ENCODE data around the gene HAGHL.

DNA sequence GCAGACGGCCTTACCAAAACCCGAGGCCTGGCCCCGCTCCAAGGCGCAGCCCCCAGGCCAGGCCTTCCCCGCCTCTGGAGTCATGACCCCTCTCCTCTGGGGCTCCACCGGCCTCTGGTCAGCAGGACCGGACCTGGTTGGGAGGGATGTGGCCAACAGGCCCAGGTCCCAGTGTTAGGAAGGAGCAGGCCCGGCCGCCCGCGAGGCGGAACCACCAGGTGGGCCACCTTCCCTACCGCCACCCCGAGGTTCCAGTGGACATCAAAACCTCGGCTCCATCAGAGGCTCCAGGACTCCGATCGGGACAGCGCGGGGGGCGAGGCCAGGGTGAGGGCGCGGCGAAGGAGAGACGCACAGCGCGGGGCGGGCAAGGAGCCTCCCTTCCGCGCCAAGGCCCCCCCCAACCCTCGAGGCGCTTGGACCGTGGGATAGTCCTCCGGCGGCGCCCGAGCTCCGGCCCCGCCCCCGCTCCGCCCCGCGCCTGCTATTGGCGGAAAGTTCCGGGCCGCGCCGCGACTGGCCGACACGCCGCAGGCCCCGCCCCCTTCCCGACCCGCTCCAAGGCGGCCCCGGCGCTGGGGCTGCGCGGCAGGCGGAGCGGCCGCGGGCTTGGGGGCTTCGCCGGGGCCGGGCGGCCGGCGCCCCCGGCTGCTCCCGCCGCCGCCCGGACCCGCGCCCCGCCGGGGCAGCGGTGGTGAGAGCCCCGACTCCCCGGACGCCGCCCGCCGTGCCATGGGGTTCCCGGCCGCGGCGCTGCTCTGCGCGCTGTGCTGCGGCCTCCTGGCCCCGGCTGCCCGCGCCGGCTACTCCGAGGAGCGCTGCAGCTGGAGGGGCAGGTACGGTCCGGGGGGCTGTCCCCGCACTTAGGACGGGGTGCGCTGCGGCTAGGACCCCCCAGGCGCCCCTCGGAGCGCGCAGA lies 12.1 kb upstream of the HAGHL start, which contains the start of gene METRN:
- no peak for TF ChIP-seq POLR2A (IDR thresholded peaks at IDR 0.05)
- TF ChIP-seq, protein P1, sequence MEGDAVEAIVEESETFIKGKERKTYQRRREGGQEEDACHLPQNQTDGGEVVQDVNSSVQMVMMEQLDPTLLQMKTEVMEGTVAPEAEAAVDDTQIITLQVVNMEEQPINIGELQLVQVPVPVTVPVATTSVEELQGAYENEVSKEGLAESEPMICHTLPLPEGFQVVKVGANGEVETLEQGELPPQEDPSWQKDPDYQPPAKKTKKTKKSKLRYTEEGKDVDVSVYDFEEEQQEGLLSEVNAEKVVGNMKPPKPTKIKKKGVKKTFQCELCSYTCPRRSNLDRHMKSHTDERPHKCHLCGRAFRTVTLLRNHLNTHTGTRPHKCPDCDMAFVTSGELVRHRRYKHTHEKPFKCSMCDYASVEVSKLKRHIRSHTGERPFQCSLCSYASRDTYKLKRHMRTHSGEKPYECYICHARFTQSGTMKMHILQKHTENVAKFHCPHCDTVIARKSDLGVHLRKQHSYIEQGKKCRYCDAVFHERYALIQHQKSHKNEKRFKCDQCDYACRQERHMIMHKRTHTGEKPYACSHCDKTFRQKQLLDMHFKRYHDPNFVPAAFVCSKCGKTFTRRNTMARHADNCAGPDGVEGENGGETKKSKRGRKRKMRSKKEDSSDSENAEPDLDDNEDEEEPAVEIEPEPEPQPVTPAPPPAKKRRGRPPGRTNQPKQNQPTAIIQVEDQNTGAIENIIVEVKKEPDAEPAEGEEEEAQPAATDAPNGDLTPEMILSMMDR (IDR thresholded peaks at IDR 0.05) = no peak
